Endothelial cell of umbilical vein (primary cell): ENCODE measurements around the gene NTMT1. TPM values are rescaled to one million over a fixed set of nuclear protein-coding genes. Genes with fewer than 3 reads are reported as not detected.

Experiments used
- BruUV-seq: library from RNA; stranded (reverse); fragments of 400-500 nt; replicated peaks from 2 replicates; lab custom pipeline; 2021; lab: Mats Ljungman, UMichigan
- CTCF ChIA-PET: fragments of 300-600, 350-600 bp; sonication (Branson Sonifier 250); formaldehyde crosslinking; loops from one replicate; lab custom pipeline; 2021; ENCODE audit warnings: antibody characterized with exemption, inconsistent platforms; lab: Charles Lee
- POLR2A ChIA-PET: fragments of 300-600, 350-600 bp; sonication (Branson Sonifier 250); formaldehyde crosslinking; loops from one replicate; lab custom pipeline; 2021; ENCODE audit warnings: antibody characterized with exemption, inconsistent platforms; lab: Charles Lee
- DNase-seq: peaks from one replicate; pipeline ENCODE4 v3.0.0-alpha.2; 2011; ENCODE audit warnings: low read depth, low spot score
- FAIRE-seq: peaks from 2 replicates; lab custom pipeline; 2011; peaks lifted over from hg19 to GRCh38; lab: Jason Lieb, UNC
- H2AFZ ChIP-seq: 2 replicates; pipeline ENCODE4 v1.6.0; 2012; ENCODE audit warnings: low read depth, low read length, control low read depth, inconsistent platforms
- H3K27ac ChIP-seq: 2 replicates; pipeline ENCODE4 v1.5.1; 2011; ENCODE audit warnings: low read depth, mild to moderate bottlenecking, control low read depth, low read length, moderate library complexity; ENCODE audit not compliant: insufficient read depth
- H3K27me3 ChIP-seq, 2 experiments: 2 replicates each; pipeline versions ENCODE4 v1.6.0 to v1.6.1; 2011; ENCODE audit warnings: low read length in 2 of 2, mixed read lengths in 1 of 2; ENCODE audit not compliant: control insufficient read depth in 2 of 2, insufficient read depth in 2 of 2
- H3K36me3 ChIP-seq, 2 experiments: 2 replicates in 1 of 2; 3 replicates in 1 of 2; pipeline ENCODE4 v1.5.1; 2011; ENCODE audit warnings: low read length in 2 of 2, mild to moderate bottlenecking in 1 of 2, moderate library complexity in 1 of 2; ENCODE audit not compliant: control insufficient read depth in 2 of 2, insufficient read depth in 2 of 2; ENCODE audit errors: extremely low read depth in 1 of 2
- H3K4me1 ChIP-seq: 3 replicates; pipeline ENCODE4 v1.5.1; 2011; ENCODE audit warnings: mild to moderate bottlenecking, low read length; ENCODE audit not compliant: control insufficient read depth, insufficient read depth; ENCODE audit errors: extremely low read depth
- H3K4me2 ChIP-seq: 2 replicates; pipeline ENCODE4 v1.6.1; 2011; ENCODE audit warnings: low read length, control low read depth, mixed read lengths; ENCODE audit not compliant: insufficient read depth
- H3K4me3 ChIP-seq, 3 experiments: fragments of 200-600 bp in 1 of 3; sonication (generic), shearing (Covaris generic) in 1 of 3; replicated peaks in 1 of 3; 2 replicates each; pipeline ENCODE4 v1.5.1; 2011 to 2016; ENCODE audit warnings: control low read depth in 3 of 3, low read length in 3 of 3, mild to moderate bottlenecking in 2 of 3, inconsistent platforms in 1 of 3, low read depth in 1 of 3, moderate library complexity in 1 of 3; ENCODE audit not compliant: insufficient read depth in 1 of 3
- H3K79me2 ChIP-seq: 2 replicates; pipeline ENCODE4 v1.6.0; 2012; ENCODE audit warnings: low read length, inconsistent platforms; ENCODE audit not compliant: control insufficient read depth, insufficient read depth
- H3K9ac ChIP-seq: replicated peaks from 2 replicates; pipeline ENCODE3; 2011; ENCODE audit warnings: low read length, control low read depth; ENCODE audit not compliant: insufficient read depth; ENCODE audit errors: extremely low read depth
- H3K9me1 ChIP-seq: replicated peaks from 3 replicates; pipeline ENCODE4 v1.6.0; 2011; ENCODE audit warnings: mild to moderate bottlenecking, low read length; ENCODE audit not compliant: control insufficient read depth, insufficient read depth; ENCODE audit errors: extremely low read depth
- H3K9me3 ChIP-seq: replicated peaks from 2 replicates; pipeline ENCODE4 v1.5.1; 2012; ENCODE audit warnings: low read length, inconsistent platforms; ENCODE audit not compliant: control insufficient read depth, insufficient read depth
- H4K20me1 ChIP-seq: replicated peaks from 2 replicates; pipeline ENCODE3; 2011; ENCODE audit warnings: mild to moderate bottlenecking, low read length; ENCODE audit not compliant: control insufficient read depth, insufficient read depth; ENCODE audit errors: extremely low read depth
- CTCF ChIP-seq, 2 donors: IDR thresholded peaks; 1 replicate in 1 of 2; 2 replicates in 1 of 2; pipeline ENCODE4 v1.5.1; 2011; ENCODE audit warnings: low read length in 2 of 2, mild to moderate bottlenecking in 2 of 2, moderate library complexity in 2 of 2, control low read depth in 1 of 2, inconsistent platforms in 1 of 2, low read depth in 1 of 2; ENCODE audit not compliant: insufficient read depth in 1 of 2; ENCODE audit errors: extremely low read depth in 1 of 2
- EZH2 ChIP-seq: IDR thresholded peaks from 2 replicates; pipeline ENCODE4 v1.6.1; 2012; ENCODE audit warnings: borderline replicate concordance, low read depth, mild to moderate bottlenecking, moderate library complexity, low read length, inconsistent platforms; ENCODE audit not compliant: severe bottlenecking
- FOS ChIP-seq: IDR thresholded peaks from 2 replicates; pipeline ENCODE4 v1.6.1; 2011; ENCODE audit warnings: mild to moderate bottlenecking, low read length, moderate library complexity, borderline replicate concordance; ENCODE audit not compliant: insufficient read depth
- GATA2 ChIP-seq: IDR thresholded peaks from 2 replicates; pipeline ENCODE4 v1.7.0; 2011; ENCODE audit warnings: low read depth, mild to moderate bottlenecking, moderate library complexity, mixed read lengths, low read length; ENCODE audit not compliant: insufficient read length, insufficient read depth
- JUN ChIP-seq: IDR thresholded peaks from 2 replicates; pipeline ENCODE4 v1.6.1; 2011; ENCODE audit warnings: borderline replicate concordance, low read depth; ENCODE audit not compliant: insufficient read length, insufficient read depth
- MAX ChIP-seq: IDR thresholded peaks from 2 replicates; pipeline ENCODE4 v1.6.1; 2011; ENCODE audit not compliant: insufficient read depth, insufficient read length
- MYC ChIP-seq: IDR thresholded peaks from one replicate; pipeline ENCODE4 v1.6.1; 2011; ENCODE audit warnings: mild to moderate bottlenecking, low read depth, low read length
- POLR2A ChIP-seq: IDR thresholded peaks from 2 replicates; pipeline ENCODE4 v1.6.1; 2012; ENCODE audit warnings: low read depth, mild to moderate bottlenecking, control low read depth, low read length
- POLR2AphosphoS5 ChIP-seq: IDR thresholded peaks from 2 replicates; pipeline ENCODE4 v1.6.1; 2012; ENCODE audit warnings: low read depth, mild to moderate bottlenecking, control low read depth, low read length, moderate library complexity; ENCODE audit not compliant: insufficient read depth
- dilution Hi-C: fragments of 300-500 bp; cut with MboI; formaldehyde crosslinking; loops from one replicate; pipeline ENCODE4 v1.15.0; 2019; ENCODE audit warnings: low sequenced_read_pairs; ENCODE audit not compliant: extremely low pct_ligation_motif_present
- intact Hi-C: fragments of 100-400 bp; cut with micrococcal nuclease; formaldehyde crosslinking; loops from one replicate; pipeline ENCODE4 v1.10.0; 2022
- polyA plus RNA-seq, 4 experiments: library from polyadenylated mRNA; depleted of rRNA in 3 of 4; stranded (reverse) in 3 of 4; unstranded in 1 of 4; fragments of >200 nt; gene quantifications; 2 replicates each; pipeline versions ENCODE4 v1.2.1 to v1.2.3, GENCODE V29; 2011 to 2012; ENCODE audit warnings: missing spikeins in 1 of 4
- total RNA-seq: library from RNA; stranded (reverse); gene quantifications from 2 replicates; pipeline ENCODE4 v1.2.3, GENCODE V29; 2021

NTMT1 gene
- total and polyA plus RNA-seq, 2 donors (not counting 3 experiments of a cell fraction or from before 2014, with no cell fraction given) = 47.6 to 58.3 TPM

- no peak for FAIRE-seq
- BruUV-seq = no TSS peak
- H3K27me3 ChIP-seq = no peaks in the 10 kb centered on the region
- no peak overlapping the region for H3K27ac ChIP-seq
- DNase-seq = no peak
- H3K9ac ChIP-seq = no peak overlapping the region
- ChIA-PET POLR2A (no interaction called here), CTCF (interaction anchor here (0.9 to 1.4 kb wide), 4 partner anchors 13 to 133 kb away, joined by 3 to 6 read pairs (median 4); no protein-coding TSS in a partner anchor)
- no peaks in the 10 kb centered on the region for H3K4me1 ChIP-seq
- TF ChIP-seq POLR2AphosphoS5 = no peak
- no peak for TF ChIP-seq CTCF (IDR thresholded peaks at IDR 0.05; ENCODE audit: extremely low read depth in 1 of 2, insufficient read depth in 1 of 2, low read depth in 1 of 2, low read length in 2 of 2)
- TF ChIP-seq MYC = no peak
- no peak for TF ChIP-seq POLR2A
- no peak for TF ChIP-seq JUN
- no peak for TF ChIP-seq EZH2
- no peak for TF ChIP-seq MAX
- TF ChIP-seq FOS = no peak
- no peak for TF ChIP-seq GATA2
- H3K9me1 ChIP-seq = no peaks in the 10 kb centered on the region
- H3K79me2 ChIP-seq = no peaks in the 10 kb centered on the region
- H2AFZ ChIP-seq = no peak overlapping the region
- no peak overlapping the region for H3K4me3 ChIP-seq
- dilution Hi-C loops (no loop called here), intact Hi-C loops (no loop called here)
- H4K20me1 ChIP-seq = no peaks in the 10 kb centered on the region
- no peaks in the 10 kb centered on the region for H3K36me3 ChIP-seq
- no peaks in the 10 kb centered on the region for H3K9me3 ChIP-seq
- no peak overlapping the region for H3K4me2 ChIP-seq
Measured at GRCh38 chr9:129656795-129657390, 30.9 kb downstream of the NTMT1 start.
